HTR-8/SVneo (cell line): ENCODE measurements around the gene DOK1.

ENCODE experiments used
- DNase-seq: peaks from one replicate; pipeline ENCODE4 v3.0.0; 2011; ENCODE audit warnings: low spot score, mixed read lengths; ENCODE audit not compliant: insufficient read length
- FAIRE-seq: peaks from 2 replicates; lab custom pipeline; 2011; peaks lifted over from hg19 to GRCh38; lab: Jason Lieb, UNC

DOK1 gene

DNA sequence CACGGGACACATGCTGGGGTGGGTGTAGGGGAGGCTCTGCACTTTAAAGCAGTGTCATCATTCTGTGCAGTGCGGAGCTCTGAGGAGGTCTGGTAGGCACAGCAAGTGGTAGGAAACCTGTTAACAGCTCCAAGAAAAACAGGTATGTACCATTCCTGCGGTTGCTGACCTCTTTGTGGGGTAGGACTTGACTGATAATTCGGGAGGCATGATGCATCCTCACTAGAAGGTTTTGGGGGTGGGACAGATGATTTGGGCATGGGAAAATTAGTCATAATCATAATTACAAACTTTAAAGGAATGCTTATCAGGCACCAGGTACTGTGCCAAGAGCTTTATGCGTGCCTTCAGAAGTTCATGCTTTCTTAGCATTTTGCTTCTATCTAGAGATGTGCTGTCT lies 9.7 kb downstream of the DOK1 start:
- no peak for FAIRE-seq
- no peak for DNase-seq

- FAIRE-seq (no peak), DNase-seq (no peak)
Observed at GRCh38 chr2:74566076-74566753, 11.7 kb downstream of the DOK1 start.

DNA sequence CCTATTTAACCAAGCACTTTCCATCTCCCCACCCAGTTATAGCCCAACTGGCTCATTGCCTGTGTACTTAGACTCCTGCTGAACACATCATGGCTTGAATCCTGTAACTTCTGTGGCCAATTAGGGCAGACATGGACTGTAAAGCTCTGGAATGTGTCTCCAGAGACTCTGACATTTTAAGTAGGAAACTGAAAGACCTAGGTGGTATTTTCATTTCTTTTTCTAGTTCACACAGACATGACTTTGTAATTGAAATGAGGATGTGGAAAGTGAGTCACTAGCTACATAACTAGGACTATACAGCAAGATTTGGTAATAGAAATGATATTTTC lies 12.2 kb downstream of the DOK1 start:
- no peak for DNase-seq
- no peak for FAIRE-seq

GRCh38 chr2:74567881-74568280 lies 13.4 kb downstream of the DOK1 start:
- peak; percentile 55 for DNase-seq
- peak; percentile 23 for FAIRE-seq

- no peak for DNase-seq
- FAIRE-seq: no peak
Observed at GRCh38 chr2:74569686-74570085, 15.2 kb downstream of the DOK1 start.

DNA sequence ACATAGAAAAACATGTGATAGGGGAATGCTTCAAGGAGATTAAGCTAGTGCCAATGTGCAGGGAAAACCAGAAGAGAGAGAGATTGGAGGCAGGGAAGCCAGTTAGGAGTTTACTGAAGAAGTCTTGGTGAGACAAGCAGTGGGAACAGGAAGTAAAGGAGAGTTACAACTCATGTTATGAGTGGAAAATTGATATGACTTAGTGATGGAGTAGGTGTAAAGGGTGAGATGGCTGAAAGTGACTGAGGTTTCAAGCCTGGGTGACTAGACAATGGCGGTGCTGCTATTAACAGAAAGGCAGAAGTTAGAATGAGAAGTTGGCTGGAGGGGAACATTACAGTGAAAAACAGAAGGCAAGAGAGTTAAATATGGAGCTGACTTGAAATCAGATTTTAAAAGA lies 16.5 kb downstream of the DOK1 start:
- FAIRE-seq (no peak), DNase-seq (no peak)

DNA sequence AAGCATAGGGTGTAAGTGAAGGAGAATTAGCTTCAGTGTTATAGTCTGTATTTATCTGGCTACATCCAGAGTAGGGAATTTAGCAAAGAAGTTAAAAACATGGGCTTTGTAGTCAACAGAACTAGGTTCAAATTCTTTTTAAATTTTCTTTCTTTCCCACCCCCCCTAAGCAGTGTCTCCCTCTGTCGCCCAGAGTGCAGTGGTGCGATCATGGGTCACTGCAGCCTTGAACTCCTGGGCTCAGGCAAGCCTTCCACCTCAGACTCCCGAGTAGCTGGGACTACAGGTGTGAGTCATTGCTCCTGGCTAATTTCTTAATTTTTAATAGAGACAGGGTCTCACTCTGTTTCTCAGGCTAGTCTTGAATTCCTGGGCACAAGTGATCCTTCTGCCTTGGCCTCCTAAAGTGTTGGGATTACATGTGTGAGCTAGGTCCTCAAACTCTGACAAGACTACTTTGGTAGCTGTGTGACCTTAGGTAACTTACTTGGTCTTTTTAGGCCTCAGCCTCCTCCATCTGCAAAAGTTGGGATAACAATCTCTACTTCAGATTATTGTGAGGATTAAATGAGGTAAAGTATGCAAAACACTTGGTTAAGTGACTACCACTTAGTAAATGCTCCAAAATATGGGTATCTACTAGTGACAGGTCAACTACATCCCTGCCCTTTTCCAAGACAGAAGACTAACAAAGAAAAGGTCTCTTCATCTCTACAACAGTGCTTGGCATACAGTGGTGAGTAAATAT lies 17.8 kb downstream of the DOK1 start:
- FAIRE-seq: no peak

GRCh38 chr2:74573747-74574562 lies 19.4 kb downstream of the DOK1 start:
- FAIRE-seq: peak; percentile 49
- DNase-seq: peak; percentile 88

More for the DNA sequence above, 17.8 kb downstream of the DOK1 start:
- DNase-seq: no peak

- FAIRE-seq (no peak), DNase-seq (no peak)
Observed at GRCh38 chr2:74575320-74575719, 20.8 kb downstream of the DOK1 start.

DNA sequence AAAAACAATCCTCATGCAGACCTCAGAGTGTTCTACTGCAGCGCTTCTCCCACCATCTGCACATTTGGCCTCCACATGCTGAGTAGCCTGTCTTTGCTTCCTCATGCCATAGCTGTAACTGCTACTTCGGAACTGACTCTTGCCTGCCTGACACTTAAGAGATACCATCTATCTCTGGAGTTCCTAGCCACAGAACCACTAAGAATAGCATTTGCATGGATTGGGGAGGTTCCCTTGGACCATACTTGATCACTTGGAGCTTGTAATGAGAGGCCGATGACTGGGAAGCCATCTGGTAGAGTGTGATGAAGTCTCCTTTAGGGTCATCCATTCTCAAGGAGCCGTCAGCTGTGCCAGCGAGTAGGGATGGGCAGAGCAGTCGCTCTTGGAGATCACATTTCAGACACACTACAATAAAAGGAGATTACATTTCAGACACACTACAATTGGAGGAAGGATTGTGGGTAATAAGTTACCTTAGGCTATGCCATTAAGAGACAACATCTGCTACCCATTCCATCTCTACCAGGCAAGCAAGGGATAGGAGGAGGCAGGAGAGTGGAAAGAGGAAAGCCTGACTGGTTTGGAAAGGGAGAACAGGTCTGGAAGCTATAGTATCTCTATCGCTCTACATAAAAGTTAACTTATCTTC lies 21.8 kb downstream of the DOK1 start:
- FAIRE-seq (no peak), DNase-seq (no peak)

GRCh38 chr2:74576863-74577229 lies 22.3 kb downstream of the DOK1 start:
- no peak for DNase-seq
- no peak for FAIRE-seq

DNA sequence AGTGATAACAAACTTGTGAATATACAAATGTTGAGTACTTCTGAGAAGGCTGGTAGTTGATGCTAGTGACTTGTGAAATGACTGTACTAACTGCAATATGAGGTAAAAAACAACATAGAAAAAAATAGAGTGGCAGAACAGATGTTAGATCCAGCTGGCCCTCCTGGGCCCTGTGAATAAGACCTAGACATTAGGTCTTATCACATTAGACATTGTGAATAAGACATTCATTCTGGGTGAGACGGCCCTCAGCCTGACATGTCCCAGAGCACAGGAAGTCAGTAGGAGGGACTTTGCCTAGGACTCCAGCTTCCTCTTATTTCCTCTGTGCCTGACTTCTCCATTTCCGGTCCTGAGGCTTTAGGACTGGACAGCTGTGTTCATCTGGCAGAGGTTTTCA lies 22.9 kb downstream of the DOK1 start:
- DNase-seq (no peak), FAIRE-seq (no peak)

DNA sequence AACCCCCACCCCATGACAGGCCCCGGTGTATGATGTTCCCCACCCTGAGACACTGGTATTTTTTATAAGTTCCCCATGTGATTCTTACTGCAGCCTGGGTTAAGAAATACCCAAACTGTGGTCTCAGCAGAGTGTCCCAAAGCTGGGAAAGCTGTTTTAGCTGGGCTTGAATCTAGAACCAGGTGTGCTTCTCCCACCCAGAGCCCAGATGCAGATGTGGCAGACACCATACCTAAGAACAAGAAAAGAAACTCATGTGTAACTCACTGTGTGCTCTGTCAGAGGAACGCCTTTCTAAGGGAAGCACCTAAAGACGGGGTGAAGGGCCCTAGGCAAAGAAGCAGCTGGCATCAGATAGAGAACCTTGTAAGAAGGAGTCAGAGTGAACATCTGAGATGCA lies 23.9 kb downstream of the DOK1 start:
- no peak for FAIRE-seq
- DNase-seq: no peak

GRCh38 chr2:74581463-74581862 lies 26.9 kb downstream of the DOK1 start:
- no peak for DNase-seq
- no peak for FAIRE-seq

GRCh38 chr2:74582184-74582583 lies 27.7 kb downstream of the DOK1 start:
- no peak for DNase-seq
- no peak for FAIRE-seq

DNA sequence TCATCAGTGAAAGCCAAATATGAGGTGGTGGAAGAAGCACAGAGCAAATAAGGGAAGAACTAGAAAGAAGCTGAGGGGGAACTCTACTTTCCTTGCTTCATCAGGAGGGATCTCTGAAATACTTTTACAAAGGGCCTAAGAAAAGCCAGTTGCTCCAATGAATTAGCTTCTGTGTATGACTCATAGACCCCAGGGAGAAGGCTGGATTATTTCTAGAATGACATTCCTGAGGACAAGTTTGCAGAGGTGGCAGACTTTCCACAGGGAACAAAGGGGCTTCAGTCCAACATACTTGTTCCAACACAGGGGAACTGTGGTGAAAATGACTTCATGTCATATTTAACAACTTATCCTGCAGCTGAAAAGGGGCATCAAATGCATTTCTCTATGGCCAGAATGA lies 29.0 kb downstream of the DOK1 start:
- no peak for DNase-seq
- FAIRE-seq: no peak

GRCh38 chr2:74584088-74584645 lies 29.6 kb downstream of the DOK1 start:
- DNase-seq: no peak
- no peak for FAIRE-seq

DNA sequence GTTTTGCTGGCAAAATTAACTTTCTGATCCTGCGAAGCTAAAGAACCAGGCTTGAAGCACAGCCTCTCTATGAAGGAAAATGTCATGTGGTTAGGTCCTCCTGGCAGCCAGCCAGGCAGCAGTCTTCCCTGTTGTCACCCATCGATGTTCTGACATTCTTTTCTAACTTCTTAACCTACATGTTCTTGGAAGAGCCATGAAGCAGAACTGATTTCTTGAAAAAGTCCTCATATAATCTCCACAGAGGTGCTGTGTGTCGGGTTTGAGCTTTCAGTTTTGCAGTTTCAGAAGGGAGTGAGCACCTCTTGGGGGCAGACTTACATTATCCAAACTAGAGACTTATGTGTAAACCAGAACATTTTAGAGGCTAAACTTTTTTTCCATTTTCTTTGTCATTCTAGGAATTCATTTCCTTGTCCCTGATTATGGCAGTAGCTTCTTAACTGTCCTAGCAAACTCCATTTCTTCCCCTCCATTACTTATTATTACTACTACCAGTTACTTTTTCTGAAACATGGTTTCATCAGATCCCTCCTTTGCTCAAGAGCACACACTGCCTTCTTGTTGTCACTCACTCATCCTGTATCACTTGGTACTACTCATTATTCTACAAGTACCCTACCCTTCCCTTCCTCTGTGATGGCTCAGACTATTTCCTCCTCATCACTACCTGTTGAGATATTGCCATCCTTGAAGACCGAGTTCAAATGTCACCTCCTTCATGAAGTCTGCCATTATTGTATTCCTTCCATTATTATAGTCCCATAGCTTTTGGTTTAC lies 31.1 kb downstream of the DOK1 start:
- DNase-seq: no peak
- no peak for FAIRE-seq

DNA sequence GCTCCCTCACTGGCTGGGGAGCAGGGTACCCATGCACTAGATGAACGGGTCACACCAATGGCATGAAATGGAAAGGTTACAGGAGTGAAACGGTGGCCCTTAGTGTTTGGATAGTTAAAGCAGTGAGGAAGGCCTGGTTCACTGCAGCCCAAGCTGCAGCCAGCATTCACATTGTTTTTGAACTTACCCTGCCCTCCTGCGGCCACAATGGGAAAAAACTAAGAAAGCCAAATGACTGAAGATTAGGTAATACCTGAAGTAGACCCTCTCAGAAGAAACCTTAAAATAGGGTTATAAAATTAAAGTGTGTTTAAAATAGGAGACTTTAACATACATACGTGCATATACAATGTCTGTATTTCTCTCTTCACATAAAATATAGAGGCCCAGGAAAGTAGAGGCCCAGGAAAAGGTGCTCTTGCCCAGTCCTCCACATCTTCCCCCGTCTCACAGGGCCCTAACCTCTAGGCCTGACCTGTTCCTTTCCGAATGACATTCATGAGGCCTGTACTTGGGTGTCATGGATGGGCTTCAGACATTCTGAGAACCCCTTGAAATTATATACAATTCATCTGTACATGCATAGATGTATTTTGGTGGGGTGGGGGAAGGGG lies 33.3 kb downstream of the DOK1 start:
- peak; percentile 86 for DNase-seq
- FAIRE-seq: peak; percentile 66
